Measurements from ENCODE around the gene RPS19BP1.

The RPS19BP1 gene, protein sequence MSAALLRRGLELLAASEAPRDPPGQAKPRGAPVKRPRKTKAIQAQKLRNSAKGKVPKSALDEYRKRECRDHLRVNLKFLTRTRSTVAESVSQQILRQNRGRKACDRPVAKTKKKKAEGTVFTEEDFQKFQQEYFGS

GRCh38 chr22:39532215-39533073 is at the start of gene RPS19BP1:
Gene RPS19BP1, minus strand, starts transcription at chr22:39532748. Its CDS starts 10 bp downstream, at chr22:39532738.
- peak; percentile 97 to 100 for DNase-seq (ENCODE audit: extremely low read depth in 1 of 2, low read depth in 1 of 2)

DNA sequence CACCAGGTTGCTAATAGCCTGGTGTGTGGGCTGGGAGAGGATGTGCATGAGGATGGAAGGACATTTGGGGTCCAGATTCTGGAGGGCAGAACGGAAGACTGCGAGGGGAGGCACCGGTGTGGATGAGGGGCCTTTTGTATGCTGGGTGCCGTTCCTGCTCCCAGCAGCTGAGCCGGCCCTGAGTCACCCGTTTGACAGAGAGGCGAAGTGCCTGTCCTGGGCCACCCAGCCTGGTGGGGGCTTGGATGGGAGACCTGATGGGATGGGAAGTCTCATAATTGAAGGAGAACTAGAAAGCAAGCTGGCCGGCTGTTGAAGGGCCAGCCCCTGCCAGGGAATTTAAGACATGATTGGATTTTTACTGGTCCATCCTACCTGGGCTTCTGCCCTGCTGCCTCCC is 48.8 kb upstream of the RPS19BP1 start:
- DNase-seq (ENCODE audit: extremely low read depth in 1 of 2, low read depth in 1 of 2), result no peak

DNA sequence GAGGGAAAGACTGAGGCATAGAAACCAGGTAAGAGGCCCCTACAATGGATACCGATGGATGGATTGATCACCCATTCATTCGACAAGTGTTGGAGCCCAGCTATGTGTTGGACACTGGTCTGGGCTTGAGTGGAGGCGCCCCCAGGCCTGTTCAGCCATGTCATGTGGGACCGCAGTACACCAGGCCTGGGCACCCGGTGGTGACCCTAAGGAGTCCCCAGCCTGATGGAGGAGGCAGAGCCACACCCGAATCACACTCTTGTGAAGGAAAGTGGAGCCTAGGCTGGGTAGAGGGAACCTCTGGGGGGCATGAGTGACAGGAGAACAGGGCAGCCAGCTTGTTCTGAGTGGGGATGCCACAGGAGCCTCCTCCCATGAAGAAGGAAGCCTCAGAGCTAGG is 48.2 kb upstream of the RPS19BP1 start:
- no peak for DNase-seq (ENCODE audit: extremely low read depth in 1 of 2, low read depth in 1 of 2)

DNA sequence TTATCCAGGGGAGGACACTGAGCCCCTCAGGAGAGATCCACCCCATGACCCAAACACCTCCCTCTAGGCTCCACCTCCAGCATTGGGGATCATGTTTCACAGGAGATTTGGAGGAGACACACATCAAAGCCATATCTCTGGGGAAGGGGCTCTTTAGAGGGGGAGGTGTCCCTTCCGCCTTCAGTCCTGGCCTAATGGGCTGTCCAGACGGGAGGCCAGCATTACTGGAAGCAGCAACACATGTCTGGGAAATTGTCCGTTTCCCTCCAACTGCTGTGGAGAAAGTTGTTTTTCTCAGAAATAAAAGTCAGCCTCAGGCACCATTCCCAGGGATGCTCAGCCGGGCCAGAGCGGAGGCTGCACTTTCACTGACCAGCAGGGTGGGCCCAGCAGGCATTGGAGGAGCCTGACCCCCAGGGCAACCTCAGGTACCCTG is 47.5 kb upstream of the RPS19BP1 start:
- no peak for DNase-seq (ENCODE audit: extremely low read depth in 1 of 2, low read depth in 1 of 2)

DNA sequence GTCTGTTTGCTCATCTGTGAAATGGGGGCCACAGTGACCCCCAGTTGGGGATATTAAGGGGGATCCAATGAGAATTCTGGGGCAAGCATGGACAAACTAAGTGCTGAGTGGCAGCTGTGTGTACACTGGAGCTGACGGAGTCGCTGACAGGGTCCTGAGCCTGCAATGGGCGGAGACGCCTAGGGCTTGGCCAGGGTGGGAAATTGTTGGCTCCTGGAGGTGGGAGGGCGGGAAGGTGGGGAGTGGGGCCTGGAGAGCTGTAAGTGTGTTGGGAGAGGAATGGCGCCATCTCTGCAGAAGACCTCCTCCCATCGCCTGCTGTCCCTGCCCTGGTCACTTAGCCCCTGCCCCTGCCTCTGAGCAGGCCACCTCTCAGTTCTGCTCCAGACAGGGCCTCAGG is 45.4 kb upstream of the RPS19BP1 start:
- DNase-seq (ENCODE audit: extremely low read depth in 1 of 2, low read depth in 1 of 2), result no peak

DNA sequence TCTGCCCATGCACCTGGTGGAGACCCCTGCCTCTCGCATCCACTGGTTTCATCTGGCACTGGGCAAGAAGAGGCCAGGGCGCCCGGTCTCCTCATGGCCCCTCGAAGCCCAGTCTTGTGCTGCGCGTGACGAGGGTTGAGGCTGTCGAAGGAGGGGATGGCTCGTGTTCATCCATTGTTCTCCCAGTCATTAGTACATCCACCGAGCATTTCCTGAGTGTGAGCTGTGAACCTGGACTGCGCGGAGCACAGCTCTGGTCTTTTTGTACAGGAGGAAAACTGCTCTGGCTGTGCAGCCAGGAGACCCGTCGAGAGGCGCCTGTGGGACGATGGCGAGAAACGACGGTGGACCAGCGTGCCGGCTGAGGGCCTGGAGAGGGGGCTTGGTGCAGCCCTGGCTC is 44.8 kb upstream of the RPS19BP1 start:
- no peak for DNase-seq (ENCODE audit: extremely low read depth in 1 of 2, low read depth in 1 of 2)

DNA sequence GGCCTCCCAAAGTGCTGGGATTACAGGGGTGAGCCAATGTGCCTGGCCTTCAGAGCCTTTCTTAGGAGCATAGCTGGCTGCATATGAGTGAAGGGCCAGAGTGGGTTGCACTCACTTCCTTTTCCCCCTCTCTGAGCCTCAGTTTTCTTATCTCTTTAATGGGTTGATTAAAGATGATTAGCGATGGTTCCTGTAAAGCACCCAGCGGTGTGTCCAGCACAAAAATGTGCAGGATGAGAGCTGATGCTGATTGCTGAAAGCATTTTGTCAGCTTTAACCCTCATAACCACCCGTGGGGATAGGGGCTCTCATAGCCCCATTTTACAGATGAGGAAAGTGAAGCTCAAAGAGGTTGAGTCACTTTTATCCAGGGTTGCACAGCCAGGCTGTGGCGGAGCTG is 43.5 kb upstream of the RPS19BP1 start:
- DNase-seq (ENCODE audit: extremely low read depth in 1 of 2, low read depth in 1 of 2), result no peak

DNA sequence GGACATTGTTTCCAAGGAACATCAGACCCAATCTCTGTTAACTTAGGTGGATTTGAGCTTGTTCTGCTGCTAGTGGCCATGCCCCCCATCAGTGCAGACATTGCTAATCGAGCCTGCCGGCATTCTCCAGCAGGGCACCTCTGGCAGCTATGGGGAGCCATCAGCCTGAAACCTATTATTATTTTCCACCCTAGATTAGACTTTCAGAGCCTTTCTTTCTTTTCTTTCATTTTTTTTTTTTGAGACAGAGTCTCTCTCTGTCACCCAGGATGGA is 42.9 kb upstream of the RPS19BP1 start:
- no peak for DNase-seq (ENCODE audit: extremely low read depth in 1 of 2, low read depth in 1 of 2)

DNA sequence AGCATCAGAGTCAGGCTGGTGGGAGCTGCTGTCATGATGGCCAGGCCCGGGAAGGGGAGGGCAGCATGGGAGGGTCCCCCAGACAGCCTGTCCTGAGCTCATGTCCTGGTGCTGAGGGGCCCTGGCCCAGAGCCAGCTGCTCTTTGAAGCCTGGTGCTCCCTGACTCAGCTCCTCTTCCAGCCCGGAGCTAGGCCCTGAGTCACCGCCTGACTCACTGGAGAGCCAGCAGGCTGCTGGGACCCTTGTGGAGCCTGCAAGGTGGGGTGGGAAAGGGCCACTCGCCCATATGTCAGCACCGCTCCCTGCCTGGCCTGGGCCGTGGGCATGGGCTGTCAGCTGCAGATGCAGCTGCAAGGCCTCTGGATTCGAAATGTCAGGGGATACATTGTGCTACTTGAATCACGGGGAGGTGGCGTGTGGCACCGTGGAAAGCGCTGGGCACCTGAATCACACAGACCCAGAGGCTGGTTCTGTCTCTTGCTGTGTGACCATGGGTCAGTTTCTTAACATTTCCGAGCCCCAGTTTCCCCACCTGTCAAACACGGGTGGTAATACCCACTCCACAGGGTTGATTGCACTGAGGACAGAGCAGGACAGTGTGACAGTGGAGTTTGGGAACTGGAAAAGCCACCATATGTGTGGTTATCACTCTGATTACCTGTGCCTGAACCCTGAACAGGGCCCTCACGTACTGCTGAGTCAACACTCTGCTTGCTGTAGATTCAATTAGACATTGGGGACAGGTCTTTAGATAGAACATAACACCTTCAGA is 42.4 kb upstream of the RPS19BP1 start:
- DNase-seq (ENCODE audit: extremely low read depth in 1 of 2, low read depth in 1 of 2), result no peak

DNA sequence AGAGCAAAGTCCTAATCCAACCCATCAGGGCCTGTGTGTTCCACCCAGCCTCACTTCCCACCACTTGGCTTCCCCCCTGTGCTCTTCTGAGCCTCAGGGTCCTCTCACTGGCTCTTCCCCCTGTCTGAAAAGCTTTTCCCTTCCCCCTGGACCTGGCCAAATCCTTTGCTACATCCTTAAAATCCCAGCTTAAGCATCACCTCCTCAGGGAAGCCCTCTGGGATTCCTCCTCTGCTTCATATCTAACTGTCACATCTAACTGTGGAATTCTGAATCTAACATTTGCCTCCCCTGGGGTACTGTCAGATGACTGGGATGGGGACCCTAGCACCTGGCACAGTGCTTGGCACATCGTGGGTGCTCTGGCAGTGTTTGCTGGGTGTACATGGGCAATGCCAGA is 39.0 kb upstream of the RPS19BP1 start:
- DNase-seq (ENCODE audit: extremely low read depth in 1 of 2, low read depth in 1 of 2), result no peak

- no peak for DNase-seq (ENCODE audit: extremely low read depth in 1 of 2, low read depth in 1 of 2)
Measured at GRCh38 chr22:39570665-39571064, 38.1 kb upstream of the RPS19BP1 start, which contains the start of gene CACNA1I. Gene CACNA1I, plus strand, starts transcription at chr22:39570753. Its CDS starts 0 bp downstream, at chr22:39570753.

DNA sequence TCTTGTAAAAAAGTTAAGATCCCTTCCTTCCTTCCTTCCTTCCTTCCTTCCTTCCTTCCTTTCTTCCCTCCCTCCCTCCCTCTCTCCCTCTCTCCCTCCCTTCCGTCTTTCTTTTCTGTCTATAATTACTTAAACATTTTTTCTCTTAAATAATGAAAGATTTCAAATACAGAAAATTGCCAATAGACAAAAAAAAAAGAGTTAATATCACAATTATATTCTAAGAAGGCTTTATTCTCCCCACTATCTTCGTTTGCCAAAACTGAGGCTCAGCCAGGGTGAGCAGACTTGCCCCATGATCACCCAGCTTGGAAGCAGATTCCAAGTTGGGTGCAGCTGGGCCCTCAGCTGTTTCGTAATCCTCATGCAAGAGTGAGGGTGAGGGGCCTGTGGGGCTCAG is 37.7 kb upstream of the RPS19BP1 start:
- DNase-seq (ENCODE audit: extremely low read depth in 1 of 2, low read depth in 1 of 2), result no peak

GRCh38 chr22:39569066-39569465 is 36.5 kb upstream of the RPS19BP1 start:
- DNase-seq (ENCODE audit: extremely low read depth in 1 of 2, low read depth in 1 of 2), result no peak

DNA sequence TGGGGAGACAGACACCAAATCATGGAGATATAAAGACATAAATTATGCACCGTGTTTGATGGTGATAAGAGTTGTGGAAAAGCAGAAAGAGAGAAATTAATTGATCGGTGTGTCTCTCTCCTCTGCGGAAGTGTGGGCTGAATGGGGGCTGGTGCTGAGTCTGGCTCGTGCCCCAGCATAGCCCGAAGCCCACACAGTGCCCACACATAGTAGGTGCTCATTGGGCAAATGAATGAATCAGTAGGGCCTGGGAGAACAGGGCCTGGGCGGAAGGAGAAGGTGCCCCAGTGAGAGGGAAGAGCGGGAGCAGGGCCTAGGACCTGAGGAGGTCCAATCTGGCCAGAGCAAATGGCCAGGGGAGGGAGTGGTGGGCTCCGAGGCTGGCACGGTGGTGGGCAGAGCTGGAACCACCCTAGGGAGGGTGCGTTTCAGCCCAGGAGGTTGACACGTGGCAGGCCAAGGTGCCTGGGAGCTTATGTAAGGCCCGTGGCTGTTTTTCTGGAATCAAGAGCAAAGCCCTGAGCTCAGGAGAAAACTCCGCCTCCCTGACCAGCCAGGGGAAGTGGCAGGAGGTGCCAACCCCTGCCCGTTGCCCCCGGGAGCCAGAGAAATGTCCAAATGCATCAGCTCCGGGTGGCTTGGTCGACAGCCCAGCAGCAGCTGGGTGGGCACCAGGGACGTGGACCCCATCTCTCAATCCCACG is 35.9 kb upstream of the RPS19BP1 start:
- DNase-seq (ENCODE audit: extremely low read depth in 1 of 2, low read depth in 1 of 2), result no peak

GRCh38 chr22:39567135-39567946 is 34.8 kb upstream of the RPS19BP1 start:
- DNase-seq (ENCODE audit: extremely low read depth in 1 of 2, low read depth in 1 of 2), result peak in 1 of 2 donors; percentile 4

GRCh38 chr22:39565414-39565944 is 32.9 kb upstream of the RPS19BP1 start:
- DNase-seq (ENCODE audit: extremely low read depth in 1 of 2, low read depth in 1 of 2), result no peak

- no peak for DNase-seq (ENCODE audit: extremely low read depth in 1 of 2, low read depth in 1 of 2)
Measured at GRCh38 chr22:39563571-39564428, 31.3 kb upstream of the RPS19BP1 start.

GRCh38 chr22:39562839-39563489 is 30.4 kb upstream of the RPS19BP1 start:
- DNase-seq (ENCODE audit: extremely low read depth in 1 of 2, low read depth in 1 of 2), result no peak

- no peak for DNase-seq (ENCODE audit: extremely low read depth in 1 of 2, low read depth in 1 of 2)
Measured at GRCh38 chr22:39560127-39560526, 27.6 kb upstream of the RPS19BP1 start.

Data from stimulated activated CD8-positive, alpha-beta memory T cell treated with anti-CD3 and anti-CD28 coated beads, Interleukin-7, amount 100 ng/mL, for 48 hours (primary cell).